GM12864 (cell line): Measurements from ENCODE around the gene TANGO6.
A peak's percentile ranks its signal among the peaks of the same experiment; 100 is the strongest.

Source experiments
- DNase-seq: peaks from one replicate; pipeline ENCODE4 v3.0.0-alpha.2; 2011; ENCODE audit warnings: low read depth
- H3K4me3 ChIP-seq: 2 replicates; pipeline ENCODE4 v1.5.1; 2011; ENCODE audit warnings: mild to moderate bottlenecking, low read depth, low read length, control low read depth
- CTCF ChIP-seq: IDR thresholded peaks from 2 replicates; pipeline ENCODE4 v1.5.1; 2011; ENCODE audit warnings: low read depth, mild to moderate bottlenecking, moderate library complexity, low read length, control low read depth, inconsistent platforms; ENCODE audit errors: missing control alignments

Gene TANGO6

GRCh38 chr16:69106491-69107315, 263.4 kb downstream of the TANGO6 start:
- peak overlapping the region; percentile 33 for H3K4me3 ChIP-seq
- TF ChIP-seq CTCF: no peak
- no peak for DNase-seq

GRCh38 chr16:69107316-69107962, 264.1 kb downstream of the TANGO6 start:
- no peak for TF ChIP-seq CTCF
- DNase-seq: no peak
- no peak overlapping the region for H3K4me3 ChIP-seq

GRCh38 chr16:69108064-69108904, 265.0 kb downstream of the TANGO6 start:
- TF ChIP-seq CTCF: no peak
- no peak for DNase-seq
- H3K4me3 ChIP-seq: no peak overlapping the region

GRCh38 chr16:69108905-69109252, 265.5 kb downstream of the TANGO6 start:
- DNase-seq: no peak
- TF ChIP-seq CTCF: no peak
- no peak overlapping the region for H3K4me3 ChIP-seq

- H3K4me3 ChIP-seq: no peak overlapping the region
- TF ChIP-seq CTCF: no peak
- no peak for DNase-seq
Observed at GRCh38 chr16:69109486-69110270, 266.3 kb downstream of the TANGO6 start.

- TF ChIP-seq CTCF: no peak
- no peak for DNase-seq
Observed at GRCh38 chr16:69110406-69110805, 267.1 kb downstream of the TANGO6 start.

More at GRCh38 chr16:69110406-69110805, 267.1 kb downstream of the TANGO6 start:
- no peak overlapping the region for H3K4me3 ChIP-seq
